Measurements from ENCODE around the gene RTKN2. TPM values are rescaled to one million over a fixed set of nuclear protein-coding genes. Genes with fewer than 3 reads are reported as not detected.
A peak's percentile ranks its signal among the peaks of the same experiment; 100 is the strongest.

Gene RTKN2
- total and polyA plus RNA-seq, 10 donors = 0.26 to 5.7 (median 1.6) TPM

DNA sequence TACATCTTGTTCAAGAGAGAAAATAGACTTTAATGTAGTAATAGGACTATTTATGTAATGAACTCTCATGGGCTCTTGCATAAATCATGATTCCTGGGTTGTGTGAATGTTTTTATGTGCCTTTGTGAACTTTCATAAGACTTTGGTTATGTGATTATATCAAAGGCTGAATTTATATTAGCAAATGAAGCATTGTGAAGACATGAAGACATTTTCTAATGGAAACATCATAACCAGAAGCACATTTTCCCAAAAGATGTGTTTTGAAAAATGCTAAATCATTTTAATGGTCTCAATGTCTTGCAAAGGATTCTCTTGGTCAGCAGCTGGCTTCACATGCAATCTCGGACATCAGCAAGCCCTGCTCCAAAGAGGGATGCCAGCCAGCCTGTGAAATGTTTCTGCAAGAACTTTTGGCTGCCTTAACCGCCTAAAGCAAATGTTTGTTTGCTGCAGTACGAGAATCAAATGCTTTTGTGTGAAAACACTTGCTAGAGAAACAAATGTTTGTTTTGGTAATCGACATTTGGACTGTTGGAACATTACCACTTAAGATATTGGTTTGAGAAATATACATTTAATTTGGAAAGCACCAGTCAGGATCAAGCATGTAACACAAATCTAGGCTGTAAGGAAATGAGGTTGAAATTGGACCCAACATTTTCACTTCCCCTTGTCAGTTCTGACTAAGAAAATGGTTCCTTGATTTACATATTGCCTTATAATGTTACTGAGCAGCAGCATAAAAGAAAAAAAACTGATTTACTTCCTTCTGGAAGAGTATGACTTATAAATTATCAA, 102.1 kb downstream of the RTKN2 start:
- WGBS, 5 donors = 55 to 79% (median 68%) methylated on average over 4 of the region's 4 CpGs
- Histone ChIP-seq H3K27ac (peak overlapping the region in 6 of 8 donors; percentile 2 to 58 (median 46)), H3K36me3 (no peaks in the 10 kb centered on the region), H3K27me3 (replicated peaks in 1 of 7) (no peaks in the 10 kb centered on the region), H3K4me3 (no peak overlapping the region), H3K4me1 (peaks cover 6 to 33% (median 16%) of the 10 kb centered on the region in 6 donors), H3K9me3 (no peaks in the 10 kb centered on the region)
- intact Hi-C loops (cut with DNase I; ENCODE audit: low total_unique reads) = no loop called here
- TF ChIP-seq, protein P1, sequence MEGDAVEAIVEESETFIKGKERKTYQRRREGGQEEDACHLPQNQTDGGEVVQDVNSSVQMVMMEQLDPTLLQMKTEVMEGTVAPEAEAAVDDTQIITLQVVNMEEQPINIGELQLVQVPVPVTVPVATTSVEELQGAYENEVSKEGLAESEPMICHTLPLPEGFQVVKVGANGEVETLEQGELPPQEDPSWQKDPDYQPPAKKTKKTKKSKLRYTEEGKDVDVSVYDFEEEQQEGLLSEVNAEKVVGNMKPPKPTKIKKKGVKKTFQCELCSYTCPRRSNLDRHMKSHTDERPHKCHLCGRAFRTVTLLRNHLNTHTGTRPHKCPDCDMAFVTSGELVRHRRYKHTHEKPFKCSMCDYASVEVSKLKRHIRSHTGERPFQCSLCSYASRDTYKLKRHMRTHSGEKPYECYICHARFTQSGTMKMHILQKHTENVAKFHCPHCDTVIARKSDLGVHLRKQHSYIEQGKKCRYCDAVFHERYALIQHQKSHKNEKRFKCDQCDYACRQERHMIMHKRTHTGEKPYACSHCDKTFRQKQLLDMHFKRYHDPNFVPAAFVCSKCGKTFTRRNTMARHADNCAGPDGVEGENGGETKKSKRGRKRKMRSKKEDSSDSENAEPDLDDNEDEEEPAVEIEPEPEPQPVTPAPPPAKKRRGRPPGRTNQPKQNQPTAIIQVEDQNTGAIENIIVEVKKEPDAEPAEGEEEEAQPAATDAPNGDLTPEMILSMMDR (IDR thresholded peaks at IDR 0.05 in 8 of 11, conservative IDR thresholded peaks at IDR 0.05 in 3 of 11) = no peak
- TF ChIP-seq POLR2AphosphoS5 (IDR thresholded peaks at IDR 0.05) = no peak
- no peak for TF ChIP-seq POLR2A (IDR thresholded peaks at IDR 0.05)
- DNase-seq = no peak

DNA sequence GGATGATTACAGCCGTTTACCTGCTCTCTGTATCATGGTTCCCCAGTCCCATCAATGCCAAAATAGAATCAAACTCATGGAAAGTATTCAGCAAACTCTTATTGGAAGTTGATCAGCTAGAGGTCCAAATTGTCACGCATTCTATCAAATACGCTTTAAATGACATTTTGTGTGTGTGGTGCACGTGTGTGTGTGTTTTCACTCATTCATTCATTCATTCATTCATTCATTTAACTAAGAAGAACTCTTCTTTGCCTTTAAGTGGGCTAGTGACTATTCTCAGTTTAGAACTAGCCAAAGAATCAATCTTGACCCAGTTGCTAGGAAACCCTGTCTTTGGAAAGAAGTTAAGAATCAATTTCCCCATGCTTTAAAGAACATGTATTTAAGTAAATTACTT, 102.8 kb downstream of the RTKN2 start:
- Histone ChIP-seq H3K27ac (peak overlapping the region in 1 of 8 donors; percentile 52), H3K36me3 (no peaks in the 10 kb centered on the region), H3K9me3 (no peaks in the 10 kb centered on the region), H3K4me1 (peaks cover 6 to 29% (median 16%) of the 10 kb centered on the region in 6 donors), H3K4me3 (no peak overlapping the region), H3K27me3 (replicated peaks in 1 of 7) (no peaks in the 10 kb centered on the region)
- TF ChIP-seq POLR2A (IDR thresholded peaks at IDR 0.05) (no peak), POLR2AphosphoS5 (IDR thresholded peaks at IDR 0.05) (no peak)
- TF ChIP-seq, protein P1 (IDR thresholded peaks at IDR 0.05 in 8 of 11, conservative IDR thresholded peaks at IDR 0.05 in 3 of 11) = no peak
- intact Hi-C loops (cut with DNase I; ENCODE audit: low total_unique reads) = no loop called here
- DNase-seq = no peak
- WGBS, 5 donors = 89 to 91% (median 90%) methylated on average over 4 of the region's 4 CpGs

DNA sequence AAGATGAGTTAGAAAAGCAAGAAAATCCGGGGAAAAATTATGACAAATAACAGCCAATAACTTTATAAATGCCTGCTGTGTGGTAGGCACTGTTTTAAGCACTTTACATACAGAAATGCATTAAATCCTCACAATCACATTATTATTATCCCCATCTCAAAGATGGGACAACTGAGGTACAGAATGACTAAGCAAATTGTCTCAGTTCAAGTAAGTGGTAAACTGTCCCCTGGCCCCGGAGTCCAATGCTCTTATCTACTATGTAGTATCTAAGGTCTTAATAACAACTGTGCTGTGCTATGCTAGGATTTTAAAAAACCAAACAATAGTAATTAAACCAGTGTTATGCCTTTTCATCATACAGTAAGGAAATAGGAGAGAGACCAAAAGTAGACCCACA, 105.6 kb downstream of the RTKN2 start:
- WGBS, 5 donors = 86 to 95% (median 91%) methylated on average over 2 of the region's 2 CpGs

More for the DNA sequence above, 105.6 kb downstream of the RTKN2 start:
- no peaks in the 10 kb centered on the region for H3K27me3 ChIP-seq (replicated peaks in 1 of 7)
- no peak overlapping the region for H3K27ac ChIP-seq
- H3K4me3 ChIP-seq = no peak overlapping the region
- intact Hi-C loops (cut with DNase I; ENCODE audit: low total_unique reads) = no loop called here
- H3K9me3 ChIP-seq = no peaks in the 10 kb centered on the region
- peaks cover 6 to 28% (median 15%) of the 10 kb centered on the region in 6 donors for H3K4me1 ChIP-seq
- TF ChIP-seq POLR2AphosphoS5 (IDR thresholded peaks at IDR 0.05) (no peak), POLR2A (IDR thresholded peaks at IDR 0.05) (no peak)
- TF ChIP-seq, protein P1 (IDR thresholded peaks at IDR 0.05 in 8 of 11, conservative IDR thresholded peaks at IDR 0.05 in 3 of 11) = no peak
- no peak for DNase-seq
- no peaks in the 10 kb centered on the region for H3K36me3 ChIP-seq
